ACC112 (cell line): Measurements from ENCODE around the gene KLF7.

ENCODE experiments used
- H2AFZ ChIP-seq: fragments of 200-600 bp; sonication (generic); one replicate; pipeline ENCODE4 v1.6.0; 2017; ENCODE audit warnings: antibody characterized with exemption, low read length; ENCODE audit not compliant: unreplicated experiment
- H3K27ac ChIP-seq: fragments of 200-600 bp; sonication (generic); 2 replicates; pipeline ENCODE4 v1.5.1; 2014; ENCODE audit warnings: low read depth, mild to moderate bottlenecking, antibody characterized with exemption, low read length, moderate library complexity
- H3K27me3 ChIP-seq: fragments of 200-600 bp; sonication (generic); 2 replicates; pipeline ENCODE4 v1.6.1; 2014; ENCODE audit warnings: mild to moderate bottlenecking, antibody characterized with exemption, low read length, moderate library complexity, mixed read lengths; ENCODE audit not compliant: insufficient read depth
- H3K36me3 ChIP-seq: fragments of 200-600 bp; sonication (generic); 2 replicates; pipeline ENCODE4 v1.6.1; 2016; ENCODE audit warnings: mild to moderate bottlenecking, antibody characterized with exemption, low read length, moderate library complexity, mixed read lengths; ENCODE audit not compliant: insufficient read depth
- H3K4me1 ChIP-seq: fragments of 200-600 bp; sonication (generic); one replicate; pipeline ENCODE4 v1.6.1; 2016; ENCODE audit warnings: low read length, mixed read lengths; ENCODE audit not compliant: insufficient read depth, unreplicated experiment, control insufficient read depth
- H3K4me3 ChIP-seq: fragments of 200-600 bp; sonication (generic); 2 replicates; pipeline ENCODE4 v1.5.1; 2014; ENCODE audit warnings: mild to moderate bottlenecking, low read depth, low read length
- H3K79me2 ChIP-seq: fragments of 200-600 bp; sonication (generic); one replicate; pipeline ENCODE4 v1.6.0; 2016; ENCODE audit warnings: low read length; ENCODE audit not compliant: control insufficient read depth, unreplicated experiment, insufficient read depth

KLF7 gene

GRCh38 chr2:207067473-207067872, 98.3 kb downstream of the KLF7 start:
- no peak overlapping the region for H3K27ac ChIP-seq
- H3K36me3 ChIP-seq: no peaks in the 10 kb centered on the region
- H3K27me3 ChIP-seq: no peaks in the 10 kb centered on the region
- no peaks in the 10 kb centered on the region for H3K4me1 ChIP-seq
- no peaks in the 10 kb centered on the region for H3K79me2 ChIP-seq
- H2AFZ ChIP-seq: no peak overlapping the region
- H3K4me3 ChIP-seq: no peak overlapping the region

- no peaks in the 10 kb centered on the region for H3K4me1 ChIP-seq
- H3K4me3 ChIP-seq: no peak overlapping the region
- H3K79me2 ChIP-seq: no peaks in the 10 kb centered on the region
- no peaks in the 10 kb centered on the region for H3K27me3 ChIP-seq
- H2AFZ ChIP-seq: no peak overlapping the region
- no peak overlapping the region for H3K27ac ChIP-seq
- H3K36me3 ChIP-seq: no peaks in the 10 kb centered on the region
These were observed 98.8 kb downstream of the KLF7 start for GRCh38 chr2:207066791-207067460.

- no peaks in the 10 kb centered on the region for H3K27me3 ChIP-seq
- H3K79me2 ChIP-seq: no peaks in the 10 kb centered on the region
- H3K4me3 ChIP-seq: no peak overlapping the region
- no peaks in the 10 kb centered on the region for H3K36me3 ChIP-seq
- no peak overlapping the region for H2AFZ ChIP-seq
- no peaks in the 10 kb centered on the region for H3K4me1 ChIP-seq
- no peak overlapping the region for H3K27ac ChIP-seq
These were observed 99.6 kb downstream of the KLF7 start for GRCh38 chr2:207066166-207066565.

GRCh38 chr2:207064128-207064690, 101.5 kb downstream of the KLF7 start:
- no peaks in the 10 kb centered on the region for H3K27me3 ChIP-seq
- no peak overlapping the region for H3K4me3 ChIP-seq
- no peak overlapping the region for H3K27ac ChIP-seq
- H3K79me2 ChIP-seq: no peaks in the 10 kb centered on the region
- no peaks in the 10 kb centered on the region for H3K4me1 ChIP-seq
- H3K36me3 ChIP-seq: no peaks in the 10 kb centered on the region
- no peak overlapping the region for H2AFZ ChIP-seq

- Histone ChIP-seq H3K4me3 (no peak overlapping the region), H3K27me3 (no peaks in the 10 kb centered on the region), H3K27ac (no peak overlapping the region), H2AFZ (no peak overlapping the region), H3K79me2 (no peaks in the 10 kb centered on the region), H3K4me1 (no peaks in the 10 kb centered on the region), H3K36me3 (no peaks in the 10 kb centered on the region)
These were observed 104.6 kb downstream of the KLF7 start for GRCh38 chr2:207061181-207061580.

GRCh38 chr2:207055257-207055656, 110.5 kb downstream of the KLF7 start:
- Histone ChIP-seq H3K27me3 (no peaks in the 10 kb centered on the region), H3K79me2 (no peaks in the 10 kb centered on the region), H3K4me3 (no peak overlapping the region), H2AFZ (no peak overlapping the region), H3K4me1 (peaks cover 6% of the 10 kb centered on the region), H3K27ac (no peak overlapping the region), H3K36me3 (no peaks in the 10 kb centered on the region)

GRCh38 chr2:207054521-207054920, 111.2 kb downstream of the KLF7 start:
- Histone ChIP-seq H3K36me3 (no peaks in the 10 kb centered on the region), H3K27me3 (no peaks in the 10 kb centered on the region), H3K27ac (no peak overlapping the region), H2AFZ (no peak overlapping the region), H3K4me1 (peaks cover 6% of the 10 kb centered on the region), H3K4me3 (no peak overlapping the region), H3K79me2 (no peaks in the 10 kb centered on the region)

GRCh38 chr2:207051385-207051965, 114.3 kb downstream of the KLF7 start:
- no peak overlapping the region for H3K4me3 ChIP-seq
- H3K79me2 ChIP-seq: no peaks in the 10 kb centered on the region

GRCh38 chr2:207049122-207049521, 116.6 kb downstream of the KLF7 start:
- peaks cover 7% of the 10 kb centered on the region for H3K4me1 ChIP-seq
- no peak overlapping the region for H2AFZ ChIP-seq
- no peak overlapping the region for H3K4me3 ChIP-seq
- no peak overlapping the region for H3K27ac ChIP-seq
- no peaks in the 10 kb centered on the region for H3K79me2 ChIP-seq
- H3K36me3 ChIP-seq: no peaks in the 10 kb centered on the region
- no peaks in the 10 kb centered on the region for H3K27me3 ChIP-seq

More at GRCh38 chr2:207051385-207051965, 114.3 kb downstream of the KLF7 start:
- Histone ChIP-seq H3K4me1 (peaks cover 11% of the 10 kb centered on the region), H3K27me3 (no peaks in the 10 kb centered on the region), H3K36me3 (no peaks in the 10 kb centered on the region), H2AFZ (no peak overlapping the region), H3K27ac (no peak overlapping the region)

- Histone ChIP-seq H3K36me3 (no peaks in the 10 kb centered on the region), H3K79me2 (no peaks in the 10 kb centered on the region), H3K27ac (no peak overlapping the region), H2AFZ (no peak overlapping the region), H3K27me3 (no peaks in the 10 kb centered on the region), H3K4me3 (no peak overlapping the region), H3K4me1 (peaks cover 4% of the 10 kb centered on the region)
These were observed 117.3 kb downstream of the KLF7 start for GRCh38 chr2:207048416-207048815.

GRCh38 chr2:207046724-207047123, 119.0 kb downstream of the KLF7 start:
- Histone ChIP-seq H3K79me2 (no peaks in the 10 kb centered on the region), H3K27ac (no peak overlapping the region), H3K36me3 (no peaks in the 10 kb centered on the region), H2AFZ (peak overlapping the region; percentile 70), H3K27me3 (no peaks in the 10 kb centered on the region), H3K4me3 (no peak overlapping the region), H3K4me1 (peaks cover 9% of the 10 kb centered on the region)
